HepG2 (cell line): ENCODE data around the gene STIMATE. TPM values are rescaled to one million over a fixed set of nuclear protein-coding genes. Genes with fewer than 3 reads are reported as not detected.

ENCODE experiments used
- CBFB ChIP-seq: sonication (generic); formaldehyde crosslinking; IDR thresholded peaks from 2 replicates; pipeline ENCODE4 v1.4.0; 2020; ENCODE audit warnings: missing genetic modification reagents
- HIVEP1 ChIP-seq: sonication (generic); formaldehyde crosslinking; IDR thresholded peaks from 2 replicates; pipeline ENCODE4 v1.4.0; 2020; ENCODE audit warnings: mild to moderate bottlenecking, missing genetic modification reagents
- KAT8 ChIP-seq: IDR thresholded peaks from 2 replicates; pipeline ENCODE4 v1.6.1; 2016; ENCODE audit warnings: missing genetic modification reagents, missing compliant biosample characterization
- MYC ChIP-seq: sonication (generic); formaldehyde crosslinking; IDR thresholded peaks from 2 replicates; pipeline ENCODE4 v1.9.0; 2021; ENCODE audit warnings: missing genetic modification reagents, borderline replicate concordance
- PHF8 ChIP-seq: sonication (generic); formaldehyde crosslinking; IDR thresholded peaks from 2 replicates; pipeline ENCODE4 v1.5.0; 2020; ENCODE audit warnings: missing genetic modification reagents
- POLR2AphosphoS5 ChIP-seq: IDR thresholded peaks from 2 replicates; pipeline ENCODE4 v1.6.1; 2012; ENCODE audit warnings: low read depth, low read length
- PRDM10 ChIP-seq: sonication (generic); formaldehyde crosslinking; IDR thresholded peaks from 2 replicates; pipeline ENCODE4 v1.4.0; 2020; ENCODE audit warnings: low read depth, missing genetic modification reagents
- REXO4 ChIP-seq: sonication (generic); formaldehyde crosslinking; IDR thresholded peaks from 2 replicates; pipeline ENCODE4 v1.8.0; 2022; ENCODE audit warnings: missing genetic modification reagents, mild to moderate bottlenecking, borderline replicate concordance
- SNAPC2 ChIP-seq: sonication (generic); formaldehyde crosslinking; IDR thresholded peaks from 2 replicates; pipeline ENCODE4 v1.8.1; 2022; ENCODE audit warnings: mild to moderate bottlenecking, missing genetic modification reagents
- SNAPC5 ChIP-seq: sonication (generic); formaldehyde crosslinking; IDR thresholded peaks from 2 replicates; pipeline ENCODE4 v1.8.1; 2023; ENCODE audit warnings: mild to moderate bottlenecking, missing genetic modification reagents, borderline replicate concordance
- SOX6 ChIP-seq, 2 experiments: fragments of 450-650 bp in 1 of 2; sonication (generic) in 1 of 2; formaldehyde crosslinking in 1 of 2; IDR thresholded peaks; 2 replicates each; pipeline versions ENCODE4 v1.4.0 to v1.6.1; 2017 to 2020; ENCODE audit warnings: antibody characterized with exemption in 1 of 2, mild to moderate bottlenecking in 1 of 2, missing genetic modification reagents in 1 of 2
- SP5 ChIP-seq: IDR thresholded peaks from 2 replicates; pipeline ENCODE4 v1.6.1; 2016; ENCODE audit warnings: low read depth, borderline replicate concordance
- SYNCRIP ChIP-seq: fragments of 200-400 bp; formaldehyde crosslinking; IDR thresholded peaks from 2 replicates; pipeline ENCODE4 v1.6.1; 2018; ENCODE audit warnings: mild to moderate bottlenecking, low read depth, low read length; ENCODE audit not compliant: insufficient read depth
- TAF1 ChIP-seq: sonication (generic); formaldehyde crosslinking; IDR thresholded peaks from 2 replicates; pipeline ENCODE4 v1.4.0; 2020; ENCODE audit warnings: missing genetic modification reagents
- ZHX1 ChIP-seq: sonication (generic); formaldehyde crosslinking; IDR thresholded peaks from 2 replicates; pipeline ENCODE4 v1.8.1; 2022; ENCODE audit warnings: low read depth, mild to moderate bottlenecking, missing genetic modification reagents
- ZNF138 ChIP-seq: sonication (generic); formaldehyde crosslinking; IDR thresholded peaks from 2 replicates; pipeline ENCODE4 v1.5.0; 2020; ENCODE audit warnings: mild to moderate bottlenecking, low read depth, missing genetic modification reagents
- ZNF260 ChIP-seq: sonication (generic); formaldehyde crosslinking; IDR thresholded peaks from 2 replicates; pipeline ENCODE4 v1.4.0; 2020; ENCODE audit warnings: missing genetic modification reagents, low read depth, mild to moderate bottlenecking, borderline replicate concordance
- ZNF343 ChIP-seq: sonication (generic); formaldehyde crosslinking; IDR thresholded peaks from 2 replicates; pipeline ENCODE4 v1.4.0; 2020; ENCODE audit warnings: mild to moderate bottlenecking, missing genetic modification reagents
- ZNF574 ChIP-seq: sonication (generic); formaldehyde crosslinking; IDR thresholded peaks from 2 replicates; pipeline ENCODE4 v1.4.0; 2020; ENCODE audit warnings: missing genetic modification reagents
- ZNF709 ChIP-seq: sonication (generic); formaldehyde crosslinking; IDR thresholded peaks from 2 replicates; pipeline ENCODE4 v1.5.0; 2020; ENCODE audit warnings: mild to moderate bottlenecking, missing genetic modification reagents
- ZNF891 ChIP-seq: sonication (generic); formaldehyde crosslinking; IDR thresholded peaks from 2 replicates; pipeline ENCODE4 v1.5.0; 2020; ENCODE audit warnings: mild to moderate bottlenecking, missing genetic modification reagents
- polyA plus RNA-seq, 8 experiments: library from polyadenylated mRNA; depleted of rRNA in 3 of 8; stranded (reverse) in 7 of 8; unstranded in 1 of 8; fragments of >200 nt; fragmentation: Illumina TruSeq in 4 of 8; extraction: Trizol in 4 of 8; gene quantifications; 2 replicates each; pipeline versions ENCODE4 v1.2.1 to v1.2.3, GENCODE V29; 2011 to 2016; ENCODE audit warnings: low read depth in 4 of 8, missing spikeins in 1 of 8, mixed read lengths in 1 of 8; ENCODE audit not compliant: insufficient read depth in 1 of 8
- total RNA-seq, 5 experiments: library from RNA; depleted of rRNA; stranded (reverse); fragments of >200 nt; fragmentation: Illumina TruSeq; extraction: Trizol; gene quantifications; 2 replicates each; pipeline ENCODE4 v1.2.3, GENCODE V29; 2016; ENCODE audit warnings: low read depth in 1 of 5

STIMATE gene
- total and polyA plus RNA-seq, 2 of the 13 experiments (the other 11 are each of a cell fraction or from before 2014, with no cell fraction given) = 5.7 to 11.7 TPM

- TF ChIP-seq SYNCRIP (no peak), ZNF343 (CRISPR knock-in tag) (0 out of 2 replicates have a peak, but pooled peaks have one; percentile 55), SOX6 (IDR thresholded peaks at IDR 0.05) (no peak), SOX6 (CRISPR knock-in tag; IDR thresholded peaks at IDR 0.05) (peak; percentile 83), TAF1 (CRISPR knock-in tag) (no peak), ZNF260 (CRISPR knock-in tag) (no peak), ZNF709 (peak; percentile 67), PHF8 (CRISPR knock-in tag) (no peak), ZNF138 (CRISPR knock-in tag) (no peak), KAT8 (peak; percentile 64; the same call in 1 of the 2 replicates), ZNF574 (CRISPR knock-in tag) (peak; percentile 89), MYC (CRISPR knock-in tag) (peak; percentile 74), SNAPC2 (CRISPR knock-in tag) (no peak), SP5 (CRISPR knock-in tag) (peak; percentile 92), REXO4 (CRISPR knock-in tag) (no peak), HIVEP1 (CRISPR knock-in tag) (no peak; the same call in 1 of the 2 replicates), CBFB (no peak), SNAPC5 (CRISPR knock-in tag) (no peak), ZHX1 (CRISPR knock-in tag) (no peak; the same call in 1 of the 2 replicates), POLR2AphosphoS5 (peak; percentile 53), PRDM10 (CRISPR knock-in tag) (peak; percentile 65; the same call in 1 of the 2 replicates), ZNF891 (peak; percentile 64; the same call in 1 of the 2 replicates)
Observed at GRCh38 chr3:52795298-52795900, 101.9 kb downstream of the STIMATE start (continued).
